WTC11 (cell line): ENCODE data around the gene SLC44A1. TPM values are rescaled to one million over a fixed set of nuclear protein-coding genes. Genes with fewer than 3 reads are reported as not detected.

Source experiments
- ATAC-seq: fragments of 200-7000 bp; cut with Tn5 transposase; 2 replicates; pipeline ENCODE4 v1.10.0; 2021; ENCODE audit warnings: mild to moderate bottlenecking, moderate library complexity
- CTCF ChIA-PET: fragments of 300-600 bp; sonication (Branson Sonifier 250); formaldehyde crosslinking; loops from one replicate; lab custom pipeline; 2021; ENCODE audit warnings: antibody characterized with exemption; lab: Charles Lee
- POLR2A ChIA-PET: fragments of 350-600 bp; sonication (Branson Sonifier 250); formaldehyde crosslinking; loops from one replicate; lab custom pipeline; 2021; ENCODE audit warnings: antibody characterized with exemption; lab: Charles Lee
- DNase-seq: peaks from one replicate; pipeline ENCODE4 v3.0.0; 2021; ENCODE audit warnings: low spot score
- H3K27ac Mint-ChIP-seq: 2 replicates; pipeline ENCODE4 v1.8.0; 2021; ENCODE audit warnings: mixed read lengths
- H3K27me3 Mint-ChIP-seq: 2 replicates; pipeline ENCODE4 v1.8.0; 2021; ENCODE audit warnings: low read depth, mild to moderate bottlenecking, moderate library complexity, mixed read lengths
- H3K36me3 Mint-ChIP-seq: 2 replicates; pipeline ENCODE4 v1.8.0; 2021; ENCODE audit warnings: mixed read lengths
- H3K4me1 Mint-ChIP-seq: 2 replicates; pipeline ENCODE4 v1.8.0; 2022; ENCODE audit warnings: mixed read lengths
- H3K4me3 Mint-ChIP-seq: 2 replicates; pipeline ENCODE4 v1.8.0; 2021; ENCODE audit warnings: mild to moderate bottlenecking, moderate library complexity, mixed read lengths
- H3K9me3 Mint-ChIP-seq: 2 replicates; pipeline ENCODE4 v1.8.0; 2021; ENCODE audit warnings: mixed read lengths
- CBFB ChIP-seq: sonication (generic); formaldehyde crosslinking; IDR thresholded peaks from 2 replicates; pipeline ENCODE4 v1.8.1; 2022; ENCODE audit warnings: mild to moderate bottlenecking, low read depth, missing genetic modification reagents
- EMX1 ChIP-seq: fragments of 250-450 bp; sonication (Bioruptor Pico); IDR thresholded peaks from 2 replicates; pipeline ENCODE4 v1.8.0; 2021; ENCODE audit warnings: mild to moderate bottlenecking
- GRHL2 ChIP-seq: fragments of 250-450 bp; sonication (Bioruptor Pico); IDR thresholded peaks from 2 replicates; pipeline ENCODE4 v1.8.0; 2022; ENCODE audit warnings: mild to moderate bottlenecking, moderate library complexity; ENCODE audit not compliant: insufficient replicate concordance, severe bottlenecking
- JAZF1 ChIP-seq: fragments of 250-450 bp; sonication (Bioruptor Pico); IDR thresholded peaks from 2 replicates; pipeline ENCODE4 v1.9.0; 2021; ENCODE audit warnings: moderate library complexity, mild to moderate bottlenecking, inconsistent platforms
- JUN ChIP-seq: sonication (generic); formaldehyde crosslinking; IDR thresholded peaks from 2 replicates; pipeline ENCODE4 v1.8.0; 2023; ENCODE audit warnings: mild to moderate bottlenecking, missing genetic modification reagents
- KAT7 ChIP-seq: sonication (generic); formaldehyde crosslinking; IDR thresholded peaks from 2 replicates; pipeline ENCODE4 v1.8.1; 2023; ENCODE audit warnings: missing genetic modification reagents, mild to moderate bottlenecking, borderline replicate concordance
- MYBL2 ChIP-seq: sonication (generic); formaldehyde crosslinking; IDR thresholded peaks from 2 replicates; pipeline ENCODE4 v1.8.1; 2023; ENCODE audit warnings: mild to moderate bottlenecking, moderate library complexity, missing genetic modification reagents
- NFE2L1 ChIP-seq: sonication (generic); formaldehyde crosslinking; IDR thresholded peaks from 2 replicates; pipeline ENCODE4 v1.8.1; 2023; ENCODE audit warnings: missing genetic modification reagents
- NR3C1 ChIP-seq: sonication (generic); formaldehyde crosslinking; conservative IDR thresholded peaks from 2 replicates; pipeline ENCODE4 v1.8.1; 2023; ENCODE audit warnings: low read depth, mild to moderate bottlenecking, missing genetic modification reagents
- SMAD4 ChIP-seq: sonication (generic); formaldehyde crosslinking; IDR thresholded peaks from 2 replicates; pipeline ENCODE4 v1.8.0; 2022; ENCODE audit warnings: mild to moderate bottlenecking, missing genetic modification reagents
- ZNF138 ChIP-seq: sonication (generic); formaldehyde crosslinking; conservative IDR thresholded peaks from 2 replicates; pipeline ENCODE4 v1.8.1; 2022; ENCODE audit warnings: mild to moderate bottlenecking, moderate library complexity, missing genetic modification reagents
- ZNF219 ChIP-seq: sonication (generic); formaldehyde crosslinking; IDR thresholded peaks from 2 replicates; pipeline ENCODE4 v1.8.0; 2023; ENCODE audit warnings: missing genetic modification reagents, mild to moderate bottlenecking, borderline replicate concordance
- ZNF416 ChIP-seq: fragments of 250-450 bp; sonication (Bioruptor Pico); IDR thresholded peaks from 2 replicates; pipeline ENCODE4 v1.9.0; 2021; ENCODE audit warnings: mild to moderate bottlenecking, inconsistent platforms
- total RNA-seq: library from RNA; stranded (reverse); gene quantifications from 3 replicates; pipeline ENCODE4 v1.2.3, GENCODE V29; 2021
- TF ChIP-seq, protein P1 (sequence below): sonication (generic); formaldehyde crosslinking; IDR thresholded peaks from 2 replicates; pipeline ENCODE4 v1.8.1; 2023; ENCODE audit warnings: mild to moderate bottlenecking, moderate library complexity, missing genetic modification reagents
- TF ChIP-seq, protein P2 (sequence below): sonication (generic); formaldehyde crosslinking; IDR thresholded peaks from 2 replicates; pipeline ENCODE4 v1.8.0; 2022; ENCODE audit warnings: mild to moderate bottlenecking, missing genetic modification reagents
- TF ChIP-seq, protein P3 (sequence below): sonication (generic); formaldehyde crosslinking; IDR thresholded peaks from 2 replicates; pipeline ENCODE4 v1.8.1; 2022; ENCODE audit warnings: mild to moderate bottlenecking, moderate library complexity, missing genetic modification reagents
- TF ChIP-seq, protein P4 (sequence below): sonication (generic); formaldehyde crosslinking; IDR thresholded peaks from 2 replicates; pipeline ENCODE4 v1.8.1; 2022; ENCODE audit warnings: low read depth, mild to moderate bottlenecking, moderate library complexity, missing genetic modification reagents, borderline replicate concordance
- TF ChIP-seq, protein P5 (sequence below): fragments of 250-450 bp; sonication (Bioruptor Pico); IDR thresholded peaks from 2 replicates; pipeline ENCODE4 v1.9.0; 2021; ENCODE audit warnings: mild to moderate bottlenecking
- TF ChIP-seq, protein P6 (sequence below): sonication (generic); formaldehyde crosslinking; IDR thresholded peaks from 2 replicates; pipeline ENCODE4 v1.8.1; 2022; ENCODE audit warnings: mild to moderate bottlenecking, missing genetic modification reagents, moderate library complexity, borderline replicate concordance
- TF ChIP-seq, protein P7 (sequence below): sonication (generic); formaldehyde crosslinking; IDR thresholded peaks from 2 replicates; pipeline ENCODE4 v1.8.0; 2022; ENCODE audit warnings: mild to moderate bottlenecking, missing genetic modification reagents

SLC44A1 gene
- total RNA-seq, 1 experiment from 2014 or later: 48.9 TPM

DNA sequence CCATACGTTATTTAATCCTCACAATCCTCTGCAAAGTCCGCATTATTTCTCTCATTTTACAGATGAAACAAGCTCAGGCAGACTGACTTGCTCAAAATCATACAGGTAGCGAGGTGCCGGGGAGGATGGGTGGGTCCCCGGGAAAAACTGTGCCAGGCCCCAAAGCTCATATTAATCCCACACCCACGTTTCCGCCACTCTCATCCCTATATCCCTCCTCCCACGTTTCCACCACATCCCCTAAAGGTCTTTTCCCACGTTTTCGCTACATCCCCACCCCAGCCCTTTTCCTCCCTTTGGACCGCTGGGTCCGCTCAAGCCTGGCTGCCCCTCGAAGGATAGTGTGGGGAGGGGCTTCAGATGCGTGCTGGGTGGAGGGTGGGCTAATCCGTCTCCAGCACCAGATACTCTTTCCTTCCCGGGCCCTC, 202.9 kb downstream of the SLC44A1 start:
- ChIA-PET POLR2A (interaction anchor here (1.1 kb wide), 1 partner anchor 203 kb away, joined by 5 read pairs; the partner anchor contains the start of gene SLC44A1), CTCF (interaction anchor here (0.7 to 2.5 kb wide), 3 partner anchors 23 to 32 kb away, joined by 4 to 7 read pairs (median 7); no protein-coding TSS in a partner anchor)
- no peak for DNase-seq
- Mint-ChIP-seq H3K4me3 (peak overlapping the region; percentile 88), H3K36me3 (no peaks in the 10 kb centered on the region), H3K27ac (peak overlapping the region; percentile 51; the same call in 1 of the 2 replicates), H3K27me3 (no peaks in the 10 kb centered on the region; the same call in none of the 2 replicates), H3K4me1 (peaks cover 33% of the 10 kb centered on the region), H3K9me3 (no peaks in the 10 kb centered on the region)
- peak; percentile 40; the same call in 1 of the 2 replicates for ATAC-seq
- TF ChIP-seq, protein P1, sequence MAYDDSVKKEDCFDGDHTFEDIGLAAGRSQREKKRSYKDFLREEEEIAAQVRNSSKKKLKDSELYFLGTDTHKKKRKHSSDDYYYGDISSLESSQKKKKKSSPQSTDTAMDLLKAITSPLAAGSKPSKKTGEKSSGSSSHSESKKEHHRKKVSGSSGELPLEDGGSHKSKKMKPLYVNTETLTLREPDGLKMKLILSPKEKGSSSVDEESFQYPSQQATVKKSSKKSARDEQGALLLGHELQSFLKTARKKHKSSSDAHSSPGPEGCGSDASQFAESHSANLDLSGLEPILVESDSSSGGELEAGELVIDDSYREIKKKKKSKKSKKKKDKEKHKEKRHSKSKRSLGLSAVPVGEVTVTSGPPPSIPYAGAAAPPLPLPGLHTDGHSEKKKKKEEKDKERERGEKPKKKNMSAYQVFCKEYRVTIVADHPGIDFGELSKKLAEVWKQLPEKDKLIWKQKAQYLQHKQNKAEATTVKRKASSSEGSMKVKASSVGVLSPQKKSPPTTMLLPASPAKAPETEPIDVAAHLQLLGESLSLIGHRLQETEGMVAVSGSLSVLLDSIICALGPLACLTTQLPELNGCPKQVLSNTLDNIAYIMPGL (CRISPR knock-in tag): no peak
- TF ChIP-seq ZNF138 (CRISPR knock-in tag) (no peak), KAT7 (no peak), SMAD4 (CRISPR knock-in tag) (no peak), JAZF1 (CRISPR knock-in tag) (no peak), NR3C1 (CRISPR knock-in tag) (no peak), NFE2L1 (CRISPR knock-in tag) (no peak), GRHL2 (CRISPR knock-in tag) (no peak)
- TF ChIP-seq, protein P2, sequence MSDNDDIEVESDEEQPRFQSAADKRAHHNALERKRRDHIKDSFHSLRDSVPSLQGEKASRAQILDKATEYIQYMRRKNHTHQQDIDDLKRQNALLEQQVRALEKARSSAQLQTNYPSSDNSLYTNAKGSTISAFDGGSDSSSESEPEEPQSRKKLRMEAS (CRISPR knock-in tag): no peak
- TF ChIP-seq, protein P3, sequence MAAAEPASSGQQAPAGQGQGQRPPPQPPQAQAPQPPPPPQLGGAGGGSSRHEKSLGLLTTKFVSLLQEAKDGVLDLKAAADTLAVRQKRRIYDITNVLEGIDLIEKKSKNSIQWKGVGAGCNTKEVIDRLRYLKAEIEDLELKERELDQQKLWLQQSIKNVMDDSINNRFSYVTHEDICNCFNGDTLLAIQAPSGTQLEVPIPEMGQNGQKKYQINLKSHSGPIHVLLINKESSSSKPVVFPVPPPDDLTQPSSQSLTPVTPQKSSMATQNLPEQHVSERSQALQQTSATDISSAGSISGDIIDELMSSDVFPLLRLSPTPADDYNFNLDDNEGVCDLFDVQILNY (CRISPR knock-in tag): no peak
- TF ChIP-seq, protein P4, sequence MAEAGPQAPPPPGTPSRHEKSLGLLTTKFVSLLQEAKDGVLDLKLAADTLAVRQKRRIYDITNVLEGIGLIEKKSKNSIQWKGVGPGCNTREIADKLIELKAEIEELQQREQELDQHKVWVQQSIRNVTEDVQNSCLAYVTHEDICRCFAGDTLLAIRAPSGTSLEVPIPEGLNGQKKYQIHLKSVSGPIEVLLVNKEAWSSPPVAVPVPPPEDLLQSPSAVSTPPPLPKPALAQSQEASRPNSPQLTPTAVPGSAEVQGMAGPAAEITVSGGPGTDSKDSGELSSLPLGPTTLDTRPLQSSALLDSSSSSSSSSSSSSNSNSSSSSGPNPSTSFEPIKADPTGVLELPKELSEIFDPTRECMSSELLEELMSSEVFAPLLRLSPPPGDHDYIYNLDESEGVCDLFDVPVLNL: no peak
- TF ChIP-seq, protein P5, sequence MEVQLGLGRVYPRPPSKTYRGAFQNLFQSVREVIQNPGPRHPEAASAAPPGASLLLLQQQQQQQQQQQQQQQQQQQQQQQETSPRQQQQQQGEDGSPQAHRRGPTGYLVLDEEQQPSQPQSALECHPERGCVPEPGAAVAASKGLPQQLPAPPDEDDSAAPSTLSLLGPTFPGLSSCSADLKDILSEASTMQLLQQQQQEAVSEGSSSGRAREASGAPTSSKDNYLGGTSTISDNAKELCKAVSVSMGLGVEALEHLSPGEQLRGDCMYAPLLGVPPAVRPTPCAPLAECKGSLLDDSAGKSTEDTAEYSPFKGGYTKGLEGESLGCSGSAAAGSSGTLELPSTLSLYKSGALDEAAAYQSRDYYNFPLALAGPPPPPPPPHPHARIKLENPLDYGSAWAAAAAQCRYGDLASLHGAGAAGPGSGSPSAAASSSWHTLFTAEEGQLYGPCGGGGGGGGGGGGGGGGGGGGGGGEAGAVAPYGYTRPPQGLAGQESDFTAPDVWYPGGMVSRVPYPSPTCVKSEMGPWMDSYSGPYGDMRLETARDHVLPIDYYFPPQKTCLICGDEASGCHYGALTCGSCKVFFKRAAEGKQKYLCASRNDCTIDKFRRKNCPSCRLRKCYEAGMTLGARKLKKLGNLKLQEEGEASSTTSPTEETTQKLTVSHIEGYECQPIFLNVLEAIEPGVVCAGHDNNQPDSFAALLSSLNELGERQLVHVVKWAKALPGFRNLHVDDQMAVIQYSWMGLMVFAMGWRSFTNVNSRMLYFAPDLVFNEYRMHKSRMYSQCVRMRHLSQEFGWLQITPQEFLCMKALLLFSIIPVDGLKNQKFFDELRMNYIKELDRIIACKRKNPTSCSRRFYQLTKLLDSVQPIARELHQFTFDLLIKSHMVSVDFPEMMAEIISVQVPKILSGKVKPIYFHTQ (CRISPR knock-in tag): no peak

DNA sequence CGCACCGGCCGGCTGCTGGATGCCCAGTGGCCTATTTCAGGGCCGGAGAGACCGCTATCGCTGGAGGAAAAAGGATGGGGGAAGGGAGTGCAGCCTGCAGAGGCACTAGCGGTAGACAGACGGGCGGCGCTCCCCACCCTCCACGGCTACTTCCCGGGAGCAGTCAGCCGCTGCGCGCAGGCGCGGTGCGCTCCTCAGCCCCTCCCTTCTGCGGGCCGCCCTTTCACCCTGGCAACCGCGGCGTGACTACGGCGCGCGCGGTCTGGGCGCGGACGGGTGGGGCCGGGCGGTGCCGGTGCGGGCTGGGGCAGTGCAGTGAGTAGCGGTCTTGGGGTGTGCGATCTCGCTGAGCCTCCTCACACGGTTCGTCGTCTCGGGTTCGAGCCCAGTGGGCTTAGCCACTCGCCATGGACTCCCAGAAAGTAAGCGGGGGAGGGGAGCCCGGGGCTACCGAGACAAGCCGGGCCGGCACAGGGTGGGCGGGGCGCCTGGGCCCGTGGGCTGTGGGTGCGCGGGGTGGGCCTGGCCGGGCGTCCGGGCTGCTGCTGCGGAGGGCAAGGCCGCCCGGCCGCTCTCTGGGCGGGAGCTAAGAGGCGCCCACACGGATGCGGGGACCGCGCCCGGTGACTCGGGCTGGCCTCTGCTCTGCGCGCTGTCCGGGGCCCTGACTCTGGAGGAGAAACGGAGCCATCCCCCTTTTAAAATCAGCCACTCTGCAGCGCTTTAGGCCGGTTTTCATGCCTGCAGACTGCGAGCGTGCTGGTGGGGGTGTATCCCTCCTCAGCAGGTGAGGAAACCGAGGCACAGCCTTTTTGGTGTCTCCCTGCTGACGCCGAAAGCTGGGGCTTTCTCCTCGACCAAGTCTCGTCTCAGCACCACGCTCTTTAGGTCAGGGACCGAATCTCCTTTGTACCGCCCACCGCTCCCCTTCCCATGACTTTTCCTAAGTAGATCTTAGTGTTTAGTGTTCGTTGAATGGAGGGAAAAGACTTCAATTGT, 203.7 kb downstream of the SLC44A1 start, which contains the start of gene FSD1L:
Gene FSD1L (plus strand): TSS at position 221 of the 999 bp plus-strand sequence. CDS start 187 bp downstream, at position 408.
- DNase-seq (peak; percentile 93), ATAC-seq (peak; percentile 90)
- H3K9me3 Mint-ChIP-seq: no peaks in the 10 kb centered on the region
- peak within 1 kb of the TSS; percentile 88 for H3K4me3 Mint-ChIP-seq
- no peaks in the 10 kb centered on the region for H3K36me3 Mint-ChIP-seq
- ChIA-PET POLR2A (interaction anchor here (1.1 kb wide), 1 partner anchor 204 kb away, joined by 5 read pairs; the partner anchor contains the start of gene SLC44A1), CTCF (interaction anchor here (0.7 to 2.5 kb wide), 6 partner anchors 11 to 33 kb away, joined by 3 to 7 read pairs (median 5); no protein-coding TSS in a partner anchor)
- no peaks in the 10 kb centered on the region; the same call in none of the 2 replicates for H3K27me3 Mint-ChIP-seq
- H3K27ac Mint-ChIP-seq: peak within 1 kb of the TSS; percentile 93
- H3K4me1 Mint-ChIP-seq: peaks cover 36% of the 10 kb centered on the region
- TF ChIP-seq, protein P6, sequence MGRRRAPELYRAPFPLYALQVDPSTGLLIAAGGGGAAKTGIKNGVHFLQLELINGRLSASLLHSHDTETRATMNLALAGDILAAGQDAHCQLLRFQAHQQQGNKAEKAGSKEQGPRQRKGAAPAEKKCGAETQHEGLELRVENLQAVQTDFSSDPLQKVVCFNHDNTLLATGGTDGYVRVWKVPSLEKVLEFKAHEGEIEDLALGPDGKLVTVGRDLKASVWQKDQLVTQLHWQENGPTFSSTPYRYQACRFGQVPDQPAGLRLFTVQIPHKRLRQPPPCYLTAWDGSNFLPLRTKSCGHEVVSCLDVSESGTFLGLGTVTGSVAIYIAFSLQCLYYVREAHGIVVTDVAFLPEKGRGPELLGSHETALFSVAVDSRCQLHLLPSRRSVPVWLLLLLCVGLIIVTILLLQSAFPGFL: no peak
- no peak for TF ChIP-seq EMX1 (CRISPR knock-in tag)
- TF ChIP-seq MYBL2 (CRISPR knock-in tag): peak; percentile 44; the same call in 1 of the 2 replicates
- no peak for TF ChIP-seq JUN (CRISPR knock-in tag)
- peak; percentile 14; the same call in 1 of the 2 replicates for TF ChIP-seq NFE2L1 (CRISPR knock-in tag)
- 0 out of 2 replicates have a peak, but pooled peaks have one; percentile 14 for TF ChIP-seq ZNF219
- TF ChIP-seq, protein P7, sequence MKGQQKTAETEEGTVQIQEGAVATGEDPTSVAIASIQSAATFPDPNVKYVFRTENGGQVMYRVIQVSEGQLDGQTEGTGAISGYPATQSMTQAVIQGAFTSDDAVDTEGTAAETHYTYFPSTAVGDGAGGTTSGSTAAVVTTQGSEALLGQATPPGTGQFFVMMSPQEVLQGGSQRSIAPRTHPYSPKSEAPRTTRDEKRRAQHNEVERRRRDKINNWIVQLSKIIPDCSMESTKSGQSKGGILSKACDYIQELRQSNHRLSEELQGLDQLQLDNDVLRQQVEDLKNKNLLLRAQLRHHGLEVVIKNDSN: 0 out of 2 replicates have a peak, but pooled peaks have one; percentile 22
- TF ChIP-seq, protein P4: no peak
- TF ChIP-seq CBFB: 0 out of 2 replicates have a peak, but pooled peaks have one; percentile 14
- 0 out of 2 replicates have a peak, but pooled peaks have one; percentile 23 for TF ChIP-seq ZNF416
- TF ChIP-seq, protein P2 (CRISPR knock-in tag): peak; percentile 52; the same call in 1 of the 2 replicates
